NCI-H2196 (cell line): ENCODE results near the gene RPLP2.

ENCODE experiments used
- DNase-seq: peaks from one replicate; lab custom pipeline; 2025; ENCODE audit not compliant: unreplicated experiment; lab: John Stamatoyannopoulos, UW

The RPLP2 gene

DNA sequence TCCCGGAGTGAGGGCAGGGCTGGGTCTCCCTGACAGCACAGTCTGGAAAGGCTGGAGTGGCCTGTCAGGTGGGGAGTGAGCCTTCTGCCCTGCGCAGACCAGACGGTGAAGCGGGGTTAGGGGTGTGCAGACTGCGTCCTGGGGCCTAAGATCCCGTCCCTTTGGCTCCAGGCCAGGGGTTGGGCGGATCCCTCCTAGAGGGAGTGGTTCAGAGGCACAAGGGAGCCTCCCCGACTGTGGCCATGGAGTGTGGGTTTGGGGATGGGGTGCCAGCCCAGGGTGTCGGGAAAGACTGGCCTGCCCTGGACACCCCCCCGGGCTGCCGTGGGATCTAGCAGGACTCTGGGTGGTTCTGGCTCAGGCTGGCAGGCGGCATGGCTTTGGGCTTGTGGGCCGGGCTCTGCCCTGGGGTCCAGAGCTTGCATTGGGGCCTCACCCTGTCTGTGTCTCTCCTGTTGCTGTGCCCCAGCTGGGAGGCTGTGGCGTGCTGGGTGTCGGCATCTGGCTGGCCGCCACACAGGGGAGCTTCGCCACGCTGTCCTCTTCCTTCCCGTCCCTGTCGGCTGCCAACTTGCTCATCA lies 52.4 kb downstream of the RPLP2 start:
- no peak for DNase-seq
